Measurements from ENCODE around the gene SEZ6. TPM values are rescaled to one million over a fixed set of nuclear protein-coding genes. Genes with fewer than 3 reads are reported as not detected.

SEZ6 gene
- total RNA-seq, 1 donor from 2014 or later: not detected

DNA sequence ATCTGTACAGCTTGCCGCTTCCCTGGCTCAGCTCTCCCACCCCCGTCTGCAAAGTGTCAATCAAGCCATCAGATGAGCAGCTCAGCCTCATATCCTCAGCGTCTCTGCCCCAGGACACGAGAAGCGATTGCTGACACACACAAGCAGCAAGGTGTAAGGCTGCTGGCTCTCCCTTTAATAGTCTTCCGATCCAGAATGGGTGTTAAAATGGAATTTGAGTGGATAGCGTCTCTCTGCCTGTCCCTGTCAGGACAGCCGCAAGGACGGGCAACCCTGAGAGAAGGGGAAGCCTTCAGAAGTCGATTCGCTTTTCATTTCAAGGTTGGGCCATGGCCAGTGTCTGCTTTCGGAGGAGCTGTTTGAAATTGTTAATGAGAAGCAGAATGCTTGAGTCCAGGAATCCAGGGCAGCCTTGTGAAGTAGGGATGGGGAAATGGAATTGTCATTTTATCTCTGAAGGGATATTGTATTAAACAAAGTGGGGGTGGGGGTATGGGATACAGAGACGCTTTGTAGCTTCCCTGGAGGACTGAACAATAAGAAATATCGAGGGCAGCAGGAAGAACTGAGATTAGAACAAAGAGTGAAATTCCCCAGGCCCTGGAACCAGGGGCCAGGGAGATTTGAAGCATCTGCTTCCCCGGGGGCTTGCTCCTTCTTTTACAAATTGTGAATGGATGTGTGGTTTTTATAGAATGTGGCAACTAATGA, 32.4 kb upstream of the SEZ6 start:
- ATAC-seq (no peak), DNase-seq (ENCODE audit: low spot score) (no peak)

DNA sequence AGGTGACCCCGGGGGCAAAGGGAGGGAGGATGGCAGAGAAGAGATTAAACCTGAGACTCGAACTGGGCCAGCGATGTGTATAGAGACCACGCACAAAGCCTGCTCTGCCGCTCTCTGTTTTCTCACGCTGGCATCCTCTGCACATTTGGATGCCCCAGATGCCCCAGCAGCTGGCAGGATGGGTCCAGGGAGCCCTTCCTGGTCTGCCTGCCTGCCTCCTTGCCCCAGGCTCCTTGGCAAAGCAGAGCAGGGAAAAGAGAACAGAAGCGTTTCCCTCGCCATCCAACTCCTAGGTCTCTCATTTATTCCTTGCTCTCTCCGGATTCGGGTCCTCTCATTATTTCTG, 31.9 kb upstream of the SEZ6 start:
- no peak for ATAC-seq
- DNase-seq (ENCODE audit: low spot score): no peak

DNA sequence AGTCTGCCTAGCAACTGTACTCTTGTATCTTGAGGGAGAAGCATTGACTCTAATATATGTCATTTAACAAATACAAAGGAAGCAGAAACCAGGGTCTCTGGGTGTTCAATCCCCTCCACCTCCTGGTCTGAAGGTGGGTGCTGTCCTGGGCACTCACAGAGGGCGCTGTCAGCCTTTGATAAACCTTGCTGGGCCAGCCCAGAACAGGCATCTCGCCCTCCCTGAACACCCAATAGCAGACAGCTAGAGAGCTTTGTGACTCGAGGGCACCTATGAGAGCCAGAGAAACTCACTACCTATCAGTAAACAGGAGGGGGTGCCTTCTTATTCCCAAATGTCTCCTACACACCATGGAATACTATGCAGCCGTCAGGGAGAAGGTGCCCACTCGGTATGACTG, 30.8 kb upstream of the SEZ6 start:
- no peak for ATAC-seq
- DNase-seq (ENCODE audit: low spot score): no peak

DNA sequence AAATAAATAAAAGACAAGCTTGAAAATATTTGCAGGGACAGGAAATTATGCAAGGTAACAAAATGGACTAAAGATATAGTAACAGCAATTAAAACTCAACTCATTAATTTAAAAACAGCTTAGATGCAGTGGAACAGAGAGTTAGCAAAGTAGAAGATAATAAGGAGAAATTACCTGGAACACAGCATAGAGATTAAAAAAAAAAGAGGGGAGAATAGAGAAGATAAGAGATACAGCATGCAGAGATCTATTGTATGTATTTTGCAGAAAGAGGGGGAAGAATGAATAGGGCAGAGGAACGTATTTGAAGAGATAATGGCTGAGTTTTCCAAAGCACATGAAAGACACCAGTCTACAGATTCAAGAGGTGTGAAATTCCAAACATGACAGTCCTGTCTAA, 28.7 kb upstream of the SEZ6 start:
- ATAC-seq (no peak), DNase-seq (ENCODE audit: low spot score) (no peak)

DNA sequence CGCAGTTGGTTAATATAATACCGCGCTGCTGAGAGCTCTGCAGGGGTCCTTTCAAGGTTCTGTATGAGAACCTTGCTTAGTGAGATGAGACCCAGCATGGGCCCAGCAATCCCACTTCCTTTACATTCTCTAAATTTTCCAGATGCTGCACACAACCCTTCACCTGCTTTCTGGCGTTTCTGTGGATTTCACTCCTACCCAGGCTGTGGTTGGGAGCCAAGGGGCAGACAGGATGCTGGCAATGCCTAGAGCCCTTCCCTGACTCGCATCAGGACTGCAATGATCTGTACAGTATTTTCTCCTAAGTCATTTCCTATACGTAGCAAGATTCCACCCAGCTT, 27.0 kb upstream of the SEZ6 start:
- ATAC-seq (no peak), DNase-seq (ENCODE audit: low spot score) (no peak)

DNA sequence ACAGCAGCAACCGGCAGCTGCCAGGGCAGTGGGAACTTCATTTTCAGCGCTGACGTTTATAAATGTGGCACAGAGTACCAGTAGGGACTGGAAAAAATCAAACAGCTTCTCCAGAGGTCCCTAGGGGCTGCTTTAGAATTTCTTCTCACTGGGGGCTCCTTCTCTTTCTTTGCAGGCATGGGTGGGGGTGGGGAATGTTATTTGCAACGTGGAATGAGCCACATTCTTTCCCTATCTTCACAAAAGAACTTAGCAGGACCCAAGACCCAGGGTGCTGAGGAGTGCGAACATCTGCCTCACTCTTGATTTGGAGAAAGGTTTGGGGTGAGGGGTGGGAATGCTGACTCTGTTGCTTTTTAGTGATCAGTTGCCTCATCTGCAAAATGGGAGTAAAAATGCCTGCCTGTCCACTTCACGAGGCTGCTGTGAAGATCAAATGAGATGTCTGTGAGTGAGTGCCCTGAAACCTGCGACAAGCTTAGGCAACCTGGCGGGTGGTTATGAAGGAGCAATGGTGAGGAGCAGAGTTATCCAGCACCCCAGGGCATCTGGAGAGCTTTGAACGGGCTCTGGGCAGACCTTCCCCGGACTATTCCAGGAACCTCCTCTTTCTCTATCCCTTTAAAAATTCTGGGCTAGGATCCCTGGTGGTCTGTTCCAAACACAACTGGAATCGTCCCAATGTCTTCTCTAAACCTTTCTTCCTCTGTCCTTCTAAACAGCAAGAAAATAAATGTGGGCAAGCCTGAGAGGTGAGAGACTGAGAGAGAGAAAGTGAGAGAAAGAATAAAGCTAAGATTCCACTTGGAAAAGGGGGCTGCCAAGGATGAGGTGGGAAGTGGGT, 26.4 kb upstream of the SEZ6 start:
- ATAC-seq (no peak), DNase-seq (ENCODE audit: low spot score) (no peak)

DNA sequence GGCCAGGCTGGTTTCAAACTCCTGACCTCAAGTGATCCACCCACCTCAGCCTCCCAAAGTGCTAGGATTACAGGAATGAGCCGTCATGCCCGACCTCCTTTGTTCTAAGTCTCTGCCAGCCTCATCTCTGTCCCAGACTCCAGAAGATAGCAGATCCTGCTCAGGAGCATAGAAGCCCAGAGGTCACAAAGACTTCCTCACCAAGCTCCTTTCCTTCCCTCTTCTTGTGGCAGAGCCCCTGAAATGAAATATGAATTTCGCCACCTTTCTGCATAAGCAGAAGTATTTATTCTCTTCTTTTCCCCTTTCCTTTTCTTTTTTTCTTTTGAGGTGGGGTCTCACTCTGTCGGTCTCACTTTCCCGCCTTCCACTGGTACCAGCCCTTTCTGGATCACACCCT, 25.7 kb upstream of the SEZ6 start:
- ATAC-seq: no peak
- no peak for DNase-seq (ENCODE audit: low spot score)

DNA sequence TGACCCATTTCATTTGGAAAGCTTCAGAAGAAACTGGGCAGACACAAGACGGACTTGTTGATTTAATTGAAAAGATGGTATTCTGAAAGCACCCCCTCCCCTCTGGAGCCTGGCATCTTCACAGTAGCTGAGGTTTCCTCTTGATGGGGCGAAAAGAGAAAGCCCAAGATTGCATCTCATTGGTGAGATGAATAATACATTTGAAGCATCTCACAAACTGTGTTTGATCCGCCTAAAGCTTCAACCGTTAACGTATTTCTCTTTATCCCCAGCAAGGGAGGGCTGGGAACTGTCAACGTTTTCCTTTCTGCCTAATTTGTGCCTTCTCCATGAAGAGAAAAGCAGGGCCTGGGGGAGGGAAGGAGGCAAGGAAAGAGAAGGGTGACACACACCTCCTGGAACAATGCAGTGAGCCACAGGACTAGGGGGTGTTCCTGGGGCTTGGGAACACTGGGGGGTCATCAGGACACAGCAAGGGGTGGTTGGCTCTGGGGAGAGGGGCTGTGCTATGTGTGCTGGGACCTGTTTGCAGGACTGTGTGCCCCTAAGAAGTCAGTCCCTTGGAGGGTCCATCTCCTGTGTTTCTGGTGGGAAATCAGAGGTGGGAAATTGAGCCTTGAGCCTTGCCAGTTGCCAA, 18.6 kb upstream of the SEZ6 start:
- ATAC-seq (no peak), DNase-seq (ENCODE audit: low spot score) (no peak)

DNA sequence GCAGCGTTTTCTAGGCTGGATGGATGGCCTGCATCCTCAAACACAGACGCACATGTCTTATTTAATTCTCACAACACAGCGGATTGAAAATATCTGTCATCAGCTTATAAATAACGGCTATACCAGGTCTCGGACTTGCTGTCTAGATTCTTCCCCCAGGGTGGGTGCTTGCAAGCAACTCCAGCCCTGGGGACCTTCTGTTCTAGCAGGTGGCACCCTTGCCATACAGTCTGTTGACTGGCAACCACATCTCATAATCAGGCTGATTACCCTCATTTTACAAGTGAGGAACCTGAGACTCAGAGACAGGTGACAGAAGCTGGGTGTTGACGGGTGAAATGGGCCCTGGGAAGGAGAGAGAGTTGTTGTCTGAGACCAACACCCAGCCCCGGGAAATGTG, 16.2 kb upstream of the SEZ6 start:
- DNase-seq (ENCODE audit: low spot score) (no peak), ATAC-seq (no peak)

DNA sequence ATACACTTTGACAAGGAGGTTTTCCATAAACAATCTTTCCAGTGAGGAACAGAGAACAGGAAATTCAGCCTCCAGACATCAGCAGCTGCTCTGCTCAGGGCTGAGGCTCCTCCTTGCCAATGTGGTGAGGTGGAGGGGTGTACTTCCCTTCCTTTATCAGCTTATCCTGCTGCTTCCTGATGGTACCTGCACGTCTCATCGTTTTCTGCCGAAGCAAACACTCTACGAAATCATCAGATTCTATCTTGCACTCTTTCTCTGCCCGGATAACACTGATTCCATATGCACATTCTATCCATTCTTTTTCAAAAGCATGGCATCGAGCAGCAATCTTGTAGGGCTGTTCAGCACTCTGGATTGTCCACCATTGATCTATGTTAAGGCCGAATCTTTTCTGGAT, 15.4 kb upstream of the SEZ6 start:
- ATAC-seq: no peak
- no peak for DNase-seq (ENCODE audit: low spot score)

DNA sequence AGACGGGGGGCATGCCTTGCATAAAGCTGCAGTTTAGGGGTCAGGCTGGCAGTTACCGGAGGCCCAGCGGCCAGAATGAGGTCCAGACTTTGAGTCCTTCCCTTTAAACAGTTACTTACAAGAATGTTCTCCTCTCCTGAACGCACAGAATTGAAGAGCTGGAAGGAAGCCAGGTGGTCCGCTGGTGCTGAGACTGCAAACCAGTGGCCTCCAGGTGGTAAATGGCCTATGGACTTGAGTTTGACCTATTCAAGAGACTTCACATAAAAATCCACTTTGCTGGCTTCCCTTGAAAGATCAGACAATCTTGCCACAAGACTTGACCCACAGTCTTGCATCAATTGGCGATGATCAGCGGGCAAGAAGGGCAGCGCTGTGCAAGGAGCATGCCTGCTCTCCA, 14.7 kb upstream of the SEZ6 start:
- DNase-seq (ENCODE audit: low spot score): no peak

DNA sequence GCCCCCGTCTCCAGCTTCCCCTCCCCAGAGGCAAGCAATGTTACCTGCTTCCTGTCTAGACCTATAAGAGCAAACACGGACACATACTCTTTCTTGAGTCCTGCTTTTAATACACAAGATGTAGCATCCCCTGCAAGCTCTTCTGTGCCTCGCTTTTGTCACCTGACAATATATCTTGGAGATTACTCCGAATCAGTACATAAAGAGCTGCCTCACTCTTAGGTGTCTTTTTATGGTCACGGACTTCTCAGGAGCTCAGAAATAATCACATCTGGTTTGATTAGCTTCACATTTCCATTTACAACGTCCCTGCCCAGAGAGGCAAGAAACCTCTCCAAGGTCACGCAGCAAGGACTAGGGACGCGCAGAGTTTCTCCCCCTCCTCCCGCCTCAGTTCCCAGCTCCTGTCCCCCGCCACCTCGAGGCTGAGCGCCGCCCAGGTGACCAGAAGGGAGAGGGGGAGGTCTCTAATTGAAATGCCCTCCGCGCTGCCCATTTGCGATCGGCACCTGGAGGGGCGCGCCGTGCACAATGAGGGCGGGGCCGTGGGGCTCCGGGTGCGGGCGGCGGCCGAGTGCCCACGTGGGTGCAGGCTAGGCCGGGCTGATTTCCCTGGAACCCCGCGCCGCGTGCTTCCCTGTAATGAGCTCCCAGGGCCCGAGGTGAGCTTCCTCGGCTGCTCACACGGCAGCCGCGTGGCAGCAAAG, 13.8 kb upstream of the SEZ6 start:
- DNase-seq (ENCODE audit: low spot score): no peak
- ATAC-seq: peak; percentile 66

More for the DNA sequence above, 14.7 kb upstream of the SEZ6 start:
- no peak for ATAC-seq

DNA sequence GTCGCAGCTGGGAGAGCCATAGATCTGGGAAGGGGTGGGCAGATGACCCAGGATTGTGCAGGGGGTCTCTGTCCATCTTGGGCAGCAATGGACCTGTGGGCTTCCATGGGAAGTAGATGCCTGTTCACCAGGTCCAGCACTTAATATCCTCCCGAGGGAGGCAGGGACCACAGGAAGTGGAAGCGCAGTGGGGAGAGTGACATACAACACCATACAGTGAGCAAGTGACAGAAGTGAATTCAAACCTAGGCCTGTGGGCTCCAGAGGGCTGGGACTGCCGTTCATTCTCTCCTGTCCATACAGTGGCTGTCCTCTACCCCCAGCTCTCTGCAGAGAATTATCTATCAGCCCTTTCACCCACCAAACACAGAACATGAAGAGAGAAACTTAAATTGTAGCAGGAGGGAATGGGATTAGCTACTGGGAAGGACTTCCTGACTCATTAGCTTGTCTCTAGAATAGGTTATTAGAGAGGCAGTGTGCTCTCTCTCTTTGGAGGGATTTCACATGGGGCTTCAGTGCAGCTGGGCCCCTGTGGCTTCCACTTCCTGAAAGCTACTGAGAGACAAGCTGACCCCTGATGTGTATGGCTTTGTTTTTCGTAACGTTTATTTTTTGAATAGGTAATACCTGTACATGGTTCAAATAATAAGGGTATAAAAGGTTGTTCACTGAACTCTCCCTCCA, 13.1 kb upstream of the SEZ6 start:
- DNase-seq (ENCODE audit: low spot score) (no peak), ATAC-seq (no peak)

DNA sequence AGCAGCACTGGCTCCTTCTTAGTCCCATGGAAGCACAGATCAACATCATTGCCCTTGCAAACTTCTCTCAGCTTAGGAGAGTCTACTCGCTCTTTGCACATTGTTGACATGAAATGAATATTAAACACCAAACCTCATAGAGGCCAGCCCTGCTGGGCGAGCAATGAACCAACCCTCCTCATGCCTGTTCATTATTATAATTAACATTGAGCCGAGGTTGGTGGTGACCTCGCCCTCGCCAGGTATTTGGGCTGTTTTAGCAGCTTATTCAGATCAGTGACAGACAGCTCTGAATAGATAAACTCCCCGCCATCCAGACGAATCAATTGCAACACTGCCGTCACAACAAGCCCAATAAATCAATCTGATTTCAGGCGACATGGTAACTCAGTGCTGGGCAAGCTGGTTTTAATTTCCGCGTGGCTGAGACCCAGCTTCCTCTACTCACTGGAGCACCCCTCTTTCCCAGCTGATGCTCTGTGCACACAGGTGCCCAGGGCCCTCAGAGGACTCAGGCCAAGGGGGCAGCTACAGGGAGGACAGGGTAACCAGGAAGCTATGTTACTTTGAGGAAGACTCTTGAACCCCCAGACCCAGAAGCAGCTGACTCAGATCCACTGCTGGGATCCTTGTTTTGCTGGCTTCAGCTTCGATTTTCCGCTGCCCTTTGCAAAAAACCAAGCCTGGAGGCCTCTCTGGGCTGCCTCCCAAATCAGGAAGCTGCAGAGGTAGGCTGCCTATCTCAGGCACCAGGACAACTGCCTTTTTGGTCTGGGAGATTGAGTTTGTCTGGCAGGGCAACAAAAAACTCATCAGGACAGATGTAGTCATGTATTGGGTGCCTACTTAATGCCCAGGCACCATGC, 10.7 kb upstream of the SEZ6 start:
- ATAC-seq (peak; percentile 45), DNase-seq (ENCODE audit: low spot score) (no peak)

DNA sequence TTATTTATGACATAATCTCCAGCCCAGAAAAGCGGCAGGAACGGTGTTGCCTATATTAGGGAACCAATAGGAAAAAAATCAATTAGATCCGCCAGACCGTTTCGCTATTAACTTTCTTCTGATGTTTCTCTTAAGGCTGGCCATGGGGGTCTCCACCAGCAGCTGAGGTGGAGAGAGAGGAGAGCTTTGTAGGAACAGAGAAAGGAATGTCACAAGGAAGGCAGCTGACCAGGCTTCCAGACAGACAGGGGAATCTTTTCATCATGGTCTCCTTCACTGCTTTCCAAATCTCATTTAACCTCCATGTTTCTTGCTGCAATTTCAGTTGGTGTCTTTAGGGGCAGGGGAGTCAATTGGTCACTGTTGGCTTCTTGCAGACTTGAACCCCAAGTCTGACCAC, 8.9 kb upstream of the SEZ6 start:
- DNase-seq (ENCODE audit: low spot score) (no peak), ATAC-seq (no peak)

DNA sequence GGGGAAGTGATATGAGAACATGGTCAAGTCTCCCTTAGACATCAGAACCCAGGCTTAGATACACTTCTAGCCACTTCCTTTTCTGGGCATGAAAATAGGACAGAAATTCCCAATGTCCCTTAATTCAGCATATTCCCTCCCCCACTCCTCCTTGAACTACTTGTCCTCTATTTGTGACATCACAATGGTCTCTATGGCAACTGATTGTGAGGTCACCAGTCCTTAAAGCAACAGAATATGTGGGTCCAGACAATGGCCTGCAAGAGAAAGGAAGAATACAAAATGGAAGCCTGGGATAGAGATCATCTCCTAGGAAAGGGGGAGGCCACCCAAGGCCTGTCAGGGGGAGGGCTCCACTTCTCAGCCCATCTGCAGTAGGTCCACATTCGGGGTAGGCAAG, 6.7 kb upstream of the SEZ6 start:
- ATAC-seq: no peak
- no peak for DNase-seq (ENCODE audit: low spot score)

DNA sequence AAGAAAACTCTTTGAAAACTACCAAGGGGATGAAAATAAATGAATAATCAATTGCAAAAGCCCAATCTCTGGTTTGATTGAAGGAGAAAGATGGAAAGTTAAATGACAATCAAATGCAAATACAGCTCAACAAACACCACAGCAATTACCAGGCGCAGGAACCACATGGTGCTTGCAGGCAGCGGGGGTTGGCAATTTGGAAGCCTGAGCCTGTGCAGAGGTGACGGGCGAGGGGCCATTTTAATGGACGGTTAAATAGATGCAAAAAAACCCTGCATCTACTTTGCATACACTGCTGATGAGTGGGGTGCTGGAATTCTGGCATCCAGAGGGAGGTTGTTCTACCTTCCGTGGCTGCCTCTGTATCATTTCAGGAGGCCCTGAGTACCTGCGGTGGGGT, 4.8 kb upstream of the SEZ6 start:
- no peak for DNase-seq (ENCODE audit: low spot score)
- ATAC-seq: no peak

DNA sequence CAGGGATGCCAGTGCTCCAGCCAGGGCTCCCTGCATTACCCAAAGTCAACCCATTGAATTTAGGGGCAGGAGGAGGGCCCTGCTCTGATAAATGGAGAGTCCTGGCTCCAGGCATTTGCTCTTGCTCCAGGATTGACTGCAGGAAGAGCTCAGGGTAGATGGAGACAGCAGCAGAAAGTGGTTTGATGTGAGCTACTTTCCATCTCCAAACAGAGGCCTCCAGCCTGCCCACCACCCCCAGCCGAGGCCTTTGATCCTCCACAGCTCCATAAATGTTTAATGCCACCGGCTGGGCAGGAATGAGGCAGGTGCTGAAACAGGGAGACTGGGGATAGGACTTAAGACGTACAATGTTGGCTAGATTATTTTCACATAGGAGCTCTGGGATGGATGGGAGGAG, 4.3 kb upstream of the SEZ6 start:
- no peak for DNase-seq (ENCODE audit: low spot score)
- no peak for ATAC-seq

DNA sequence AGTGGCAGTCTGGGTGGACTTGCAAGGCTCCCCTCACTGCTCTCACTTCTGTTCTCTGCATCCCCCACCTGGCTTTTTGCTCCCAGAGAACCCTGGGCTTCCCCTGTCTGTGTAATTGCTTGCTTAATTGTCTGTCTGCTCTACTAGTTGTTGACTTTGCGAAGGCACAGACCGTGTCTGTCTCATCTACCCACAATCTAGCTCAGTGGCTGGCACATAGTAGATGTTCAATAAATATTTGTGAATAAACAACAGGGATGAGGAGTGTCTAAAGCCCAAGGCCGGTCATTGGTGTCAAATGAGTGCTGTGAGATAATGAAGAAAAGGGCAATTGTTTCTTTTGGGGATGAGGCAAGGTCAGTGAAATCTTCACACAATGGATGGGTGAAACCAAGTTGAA, 2.8 kb upstream of the SEZ6 start:
- ATAC-seq (no peak), DNase-seq (ENCODE audit: low spot score) (no peak)

DNA sequence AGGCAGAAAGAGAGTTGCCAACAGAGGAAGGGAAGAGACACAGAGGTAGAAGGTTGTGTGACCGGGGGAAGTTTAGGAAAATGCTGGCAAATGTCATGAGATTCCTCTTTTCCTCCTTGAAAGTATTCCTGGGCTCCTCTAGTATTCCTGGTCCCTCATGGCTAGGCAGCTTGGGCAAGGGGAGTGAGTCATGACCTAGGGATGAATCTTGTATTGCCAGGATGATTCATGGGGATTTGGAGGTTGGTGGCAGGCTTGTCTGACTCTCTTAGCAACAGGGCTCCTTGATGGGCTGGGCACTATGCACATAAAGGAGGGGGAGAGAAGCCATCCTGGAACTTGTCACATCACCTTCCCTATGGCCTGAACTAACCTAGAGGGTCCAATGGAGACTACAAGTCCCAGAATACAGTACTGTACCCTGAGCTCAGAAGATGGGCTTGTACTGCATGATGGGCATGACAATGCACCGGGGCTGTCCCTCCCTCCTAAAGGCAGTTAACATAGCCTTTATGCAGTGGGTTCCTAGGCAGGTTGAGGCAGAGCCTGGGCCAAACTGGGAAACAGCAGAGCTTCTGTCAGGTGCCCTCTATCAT, 2.1 kb upstream of the SEZ6 start:
- DNase-seq (ENCODE audit: low spot score) (no peak), ATAC-seq (no peak)
